Measurements from ENCODE around the gene BSDC1.

The BSDC1 gene

DNA sequence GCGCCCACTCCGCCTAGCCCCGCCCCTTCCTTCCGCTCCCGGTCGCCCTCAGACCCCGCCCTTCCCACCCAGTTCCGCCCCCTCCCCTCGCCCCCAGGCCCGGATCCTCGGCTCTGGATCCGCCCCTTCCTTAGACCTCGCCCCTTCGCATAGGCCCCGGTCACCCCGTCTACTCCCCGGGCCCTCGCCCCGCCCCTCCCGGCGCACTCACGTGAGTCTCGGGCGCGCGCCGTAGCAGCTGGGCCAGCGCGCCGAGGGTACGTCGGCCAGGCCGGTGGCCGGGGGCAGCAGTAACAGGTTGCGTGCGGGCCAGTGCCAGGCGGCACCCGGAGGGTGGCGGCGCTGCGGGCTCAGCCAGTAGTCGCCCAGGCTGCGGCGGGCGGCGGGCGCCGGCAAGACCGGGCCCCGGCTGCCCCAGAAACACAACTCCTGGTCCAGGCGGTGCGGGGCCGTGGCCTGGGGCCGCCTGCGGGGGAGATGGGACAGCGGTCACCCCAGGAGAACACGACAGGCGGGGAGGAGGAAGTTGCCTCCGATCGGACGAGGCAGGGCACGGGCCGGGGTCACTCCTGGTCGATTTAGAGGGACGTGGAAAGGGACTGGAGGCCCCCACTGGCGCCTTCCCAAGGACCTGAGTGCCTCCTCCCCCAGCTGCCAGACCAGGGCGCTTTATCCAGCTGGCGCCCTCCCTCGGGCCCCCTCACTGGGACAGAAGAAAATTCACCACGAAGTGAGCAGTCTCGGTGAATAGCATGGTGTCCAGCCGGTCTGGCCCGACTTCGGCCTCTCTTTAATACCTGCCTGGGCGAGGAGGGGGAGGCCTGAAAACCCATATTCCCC, 42.6 kb downstream of the BSDC1 start:
- no peak for TF ChIP-seq TAF1 (IDR thresholded peaks at IDR 0.05; ENCODE audit: low read depth, low read length)
- no peak for TF ChIP-seq POLR2AphosphoS5 (IDR thresholded peaks at IDR 0.05; ENCODE audit: low read depth, low read length)
- no peak for TF ChIP-seq PAX5 (IDR thresholded peaks at IDR 0.05; ENCODE audit: insufficient read depth, low read length, severe bottlenecking)
- TF ChIP-seq POU2F2 (IDR thresholded peaks at IDR 0.05; ENCODE audit: low read depth, low read length) = no peak
- 0 out of 2 replicates have a peak, but pooled peaks have one; percentile 20 for TF ChIP-seq SPI1 (IDR thresholded peaks at IDR 0.05; ENCODE audit: low read depth, low read length)
- TF ChIP-seq POLR2A (IDR thresholded peaks at IDR 0.05; ENCODE audit: low read depth, low read length) = no peak
- FAIRE-seq (peak; percentile 97), DNase-seq (ENCODE audit: insufficient read length, low spot score) (peak; percentile 97)

DNA sequence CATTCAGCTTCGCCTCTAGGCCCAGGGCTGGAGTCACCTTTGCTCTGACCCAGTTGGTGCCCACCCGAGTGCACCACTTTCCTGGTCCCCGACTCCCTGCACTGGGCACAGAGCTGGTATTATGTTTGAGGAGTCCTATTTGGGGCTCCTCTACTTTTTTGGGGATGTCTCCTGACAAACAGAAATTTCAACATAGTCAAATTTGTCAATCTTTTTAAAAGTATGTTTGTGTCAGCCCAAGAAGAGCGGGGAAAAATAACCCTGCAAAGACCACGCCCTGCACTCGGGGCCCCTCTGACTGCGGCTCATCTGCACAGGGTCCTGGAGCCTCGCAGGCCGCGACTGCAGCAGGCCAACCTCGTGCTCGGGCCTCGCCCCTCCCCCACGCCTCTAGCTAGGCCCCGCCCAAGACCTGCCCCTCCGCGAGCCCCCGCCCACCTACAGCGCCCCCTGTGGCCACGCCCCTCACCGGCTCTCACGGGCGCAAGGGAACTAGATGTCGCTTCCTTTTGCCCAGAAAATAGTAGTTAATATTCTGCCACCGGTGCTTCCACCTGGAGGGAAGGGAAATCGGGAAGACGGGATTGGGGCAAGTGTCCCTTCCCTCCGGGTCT, 43.3 kb downstream of the BSDC1 start:
- no peak for TF ChIP-seq POLR2AphosphoS5 (IDR thresholded peaks at IDR 0.05; ENCODE audit: low read depth, low read length)
- no peak for TF ChIP-seq TAF1 (IDR thresholded peaks at IDR 0.05; ENCODE audit: low read depth, low read length)
- TF ChIP-seq PAX5 (IDR thresholded peaks at IDR 0.05; ENCODE audit: insufficient read depth, low read length, severe bottlenecking) = no peak
- FAIRE-seq (no peak), DNase-seq (ENCODE audit: insufficient read length, low spot score) (peak; percentile 72)

DNA sequence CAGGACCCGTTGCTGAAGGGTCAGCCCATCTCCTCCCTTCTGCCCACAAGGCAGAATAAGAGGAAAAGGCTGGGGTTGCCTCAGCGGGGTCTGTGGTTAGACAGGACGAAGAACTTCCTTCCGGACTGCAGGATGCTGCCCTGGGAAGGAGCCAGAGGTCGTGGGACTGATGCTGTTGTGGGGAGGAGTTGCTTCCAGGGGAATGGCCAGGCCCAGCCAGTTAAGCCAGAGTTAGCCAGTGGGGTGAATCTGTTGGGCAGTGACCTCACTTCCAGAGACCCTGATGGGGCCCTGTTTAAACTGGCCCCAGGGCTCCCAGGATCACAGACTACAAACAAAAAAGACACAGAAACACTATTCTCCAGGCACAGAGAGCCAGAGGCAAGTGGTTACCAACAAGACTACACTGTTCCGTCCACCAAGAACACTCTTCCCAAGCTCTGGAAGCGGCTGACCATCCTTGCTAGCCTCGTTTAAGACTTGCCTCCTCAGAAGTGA, 45.0 kb downstream of the BSDC1 start:
- no peak for FAIRE-seq
- no peak for TF ChIP-seq TAF1 (IDR thresholded peaks at IDR 0.05; ENCODE audit: low read depth, low read length)
- DNase-seq (ENCODE audit: insufficient read length, low spot score) = no peak

DNA sequence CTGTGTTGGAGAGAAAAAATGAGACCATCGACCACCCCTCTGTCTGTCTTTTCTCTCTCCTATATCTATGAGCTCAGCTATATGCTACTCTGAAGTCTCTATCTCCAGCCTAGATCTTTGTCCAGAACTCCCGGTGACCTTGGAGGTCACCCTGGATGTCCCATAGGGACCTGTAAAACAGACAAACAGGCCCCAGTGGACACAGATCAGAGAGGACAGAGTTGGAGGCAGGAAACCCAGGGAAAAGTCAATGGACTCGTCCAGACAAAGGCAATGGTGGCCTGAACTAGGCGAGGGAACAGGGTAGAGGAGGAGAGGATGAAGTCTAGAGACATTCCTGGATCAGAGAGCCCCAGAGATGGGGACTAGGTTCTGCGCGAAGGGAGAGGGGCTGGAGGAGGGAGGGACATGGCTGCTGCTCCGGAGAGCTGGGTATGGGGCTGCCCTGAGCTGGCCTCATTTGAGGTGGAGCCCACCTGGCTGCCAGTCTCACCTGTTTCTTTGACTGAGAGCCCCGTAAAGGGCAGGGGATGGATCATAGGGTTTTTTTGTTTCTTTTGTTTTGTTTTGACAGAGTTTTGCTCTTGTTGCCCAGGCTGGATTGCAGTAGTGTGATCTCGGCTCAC, 47.6 kb downstream of the BSDC1 start:
- no peak for TF ChIP-seq TAF1 (IDR thresholded peaks at IDR 0.05; ENCODE audit: low read depth, low read length)
- no peak for TF ChIP-seq SPI1 (IDR thresholded peaks at IDR 0.05; ENCODE audit: low read depth, low read length)
- TF ChIP-seq POLR2A (IDR thresholded peaks at IDR 0.05; ENCODE audit: low read depth, low read length) = no peak
- no peak for TF ChIP-seq PAX5 (IDR thresholded peaks at IDR 0.05; ENCODE audit: insufficient read depth, low read length, severe bottlenecking)
- DNase-seq (ENCODE audit: insufficient read length, low spot score) (no peak), FAIRE-seq (no peak)

DNA sequence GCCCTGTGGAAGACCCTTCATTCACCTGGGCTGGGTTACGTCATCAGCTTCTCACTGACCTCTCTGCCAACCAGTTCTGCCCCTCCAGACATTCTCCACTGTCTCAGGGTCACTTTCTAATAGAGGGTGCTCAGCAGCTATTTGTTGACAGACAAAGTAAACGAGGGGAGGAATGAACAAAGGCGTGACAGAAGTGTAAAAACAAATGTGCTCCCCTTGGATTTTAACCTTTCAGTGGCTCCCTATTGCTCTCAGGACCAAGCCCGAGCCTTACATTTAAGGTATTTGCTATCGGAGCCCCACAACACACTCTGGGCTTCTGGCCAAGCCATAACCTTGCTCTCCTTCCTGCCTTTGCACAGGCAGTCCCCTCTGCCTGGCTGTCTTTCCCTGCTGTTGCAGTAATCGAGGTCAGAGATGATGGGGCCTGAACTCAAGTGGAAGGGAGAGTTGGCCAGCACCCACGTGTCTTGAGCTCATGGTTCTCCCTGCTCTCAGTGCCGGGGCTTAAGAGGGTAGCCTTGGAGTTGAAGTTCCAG, 48.9 kb downstream of the BSDC1 start:
- FAIRE-seq (no peak), DNase-seq (ENCODE audit: insufficient read length, low spot score) (no peak)
- TF ChIP-seq TAF1 (IDR thresholded peaks at IDR 0.05; ENCODE audit: low read depth, low read length) (no peak), PAX5 (IDR thresholded peaks at IDR 0.05; ENCODE audit: insufficient read depth, low read length, severe bottlenecking) (no peak), POU2F2 (IDR thresholded peaks at IDR 0.05; ENCODE audit: low read depth, low read length) (no peak), SPI1 (IDR thresholded peaks at IDR 0.05; ENCODE audit: low read depth, low read length) (no peak), POLR2AphosphoS5 (IDR thresholded peaks at IDR 0.05; ENCODE audit: low read depth, low read length) (no peak), POLR2A (IDR thresholded peaks at IDR 0.05; ENCODE audit: low read depth, low read length) (no peak)

DNA sequence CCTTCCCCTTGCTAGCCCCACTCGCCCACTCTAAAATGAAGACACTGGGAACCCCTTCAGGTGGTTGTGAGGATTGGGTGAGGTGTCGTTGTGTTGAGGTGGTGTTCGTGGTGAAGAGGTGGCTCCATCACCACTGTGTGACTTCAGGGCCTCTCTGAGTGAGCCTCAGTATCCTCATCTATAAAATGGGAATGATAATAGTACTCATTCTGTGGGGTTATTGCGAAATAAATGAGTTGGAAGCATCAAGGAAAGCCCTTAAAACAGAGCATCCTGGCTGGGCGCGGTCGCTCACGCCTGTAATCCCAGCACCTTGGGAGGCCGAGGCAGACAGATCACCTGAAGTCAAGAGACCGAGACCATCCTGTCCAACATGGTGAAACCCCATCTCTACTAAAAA, 51.5 kb downstream of the BSDC1 start:
- FAIRE-seq = no peak
- no peak for DNase-seq (ENCODE audit: insufficient read length, low spot score)

DNA sequence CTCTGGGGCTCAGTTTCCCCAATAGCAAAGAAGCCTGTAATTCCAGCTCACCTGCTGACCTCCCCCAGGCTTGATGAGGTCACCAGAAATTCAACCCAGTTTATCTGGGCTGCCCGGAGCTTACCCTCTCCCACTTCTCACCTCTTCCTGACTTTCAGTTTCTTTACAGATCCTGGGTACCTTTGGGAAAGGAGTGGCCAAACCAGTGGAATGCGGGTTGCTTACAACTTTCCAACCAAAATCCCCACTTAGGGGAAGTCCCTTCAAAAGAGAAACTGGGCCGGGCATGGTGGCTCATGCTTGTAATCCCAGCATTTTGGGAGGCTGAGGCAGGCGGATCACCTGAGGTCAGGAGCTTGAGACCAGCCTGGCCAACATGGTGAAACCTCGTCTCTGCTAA, 52.3 kb downstream of the BSDC1 start:
- TF ChIP-seq POLR2AphosphoS5 (IDR thresholded peaks at IDR 0.05; ENCODE audit: low read depth, low read length) = no peak
- TF ChIP-seq POU2F2 (IDR thresholded peaks at IDR 0.05; ENCODE audit: low read depth, low read length) = no peak
- no peak for TF ChIP-seq TAF1 (IDR thresholded peaks at IDR 0.05; ENCODE audit: low read depth, low read length)
- TF ChIP-seq PAX5 (IDR thresholded peaks at IDR 0.05; ENCODE audit: insufficient read depth, low read length, severe bottlenecking) = no peak
- TF ChIP-seq SPI1 (IDR thresholded peaks at IDR 0.05; ENCODE audit: low read depth, low read length) = no peak
- TF ChIP-seq POLR2A (IDR thresholded peaks at IDR 0.05; ENCODE audit: low read depth, low read length) = no peak
- DNase-seq (ENCODE audit: insufficient read length, low spot score) = no peak
- FAIRE-seq = no peak

More for the DNA sequence above, 51.5 kb downstream of the BSDC1 start:
- TF ChIP-seq PAX5 (IDR thresholded peaks at IDR 0.05; ENCODE audit: insufficient read depth, low read length, severe bottlenecking) (no peak), TAF1 (IDR thresholded peaks at IDR 0.05; ENCODE audit: low read depth, low read length) (no peak), POU2F2 (IDR thresholded peaks at IDR 0.05; ENCODE audit: low read depth, low read length) (no peak), POLR2A (IDR thresholded peaks at IDR 0.05; ENCODE audit: low read depth, low read length) (no peak)

DNA sequence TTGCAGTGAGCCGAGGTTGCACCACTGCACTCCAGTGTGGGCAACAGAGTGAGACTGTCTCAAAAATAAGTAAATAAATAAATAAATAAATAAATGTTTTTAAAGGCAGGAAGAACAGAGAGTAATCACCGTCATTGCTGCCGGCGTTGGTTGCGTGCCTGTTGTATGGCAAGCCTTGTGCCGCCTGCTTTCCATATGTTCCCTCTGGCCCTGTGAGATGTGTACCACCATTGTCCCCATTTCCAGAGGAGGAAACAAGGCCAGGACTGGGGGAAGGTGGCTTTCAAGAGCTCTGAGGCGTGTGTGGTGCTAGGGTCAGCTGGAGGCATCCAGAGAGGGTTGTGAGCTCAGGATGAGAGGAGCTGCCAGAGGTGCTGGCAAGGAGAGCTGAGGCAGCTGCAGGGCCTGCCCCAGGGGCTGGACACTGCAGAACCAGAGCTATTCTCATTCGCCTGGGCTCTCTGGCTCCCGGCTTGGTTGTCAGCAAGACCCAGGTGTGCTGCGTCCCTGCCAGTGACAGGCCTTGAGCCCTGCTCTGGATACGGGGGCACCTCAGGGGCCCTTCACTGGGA, 53.0 kb downstream of the BSDC1 start:
- FAIRE-seq (no peak), DNase-seq (ENCODE audit: insufficient read length, low spot score) (no peak)
- TF ChIP-seq POLR2AphosphoS5 (IDR thresholded peaks at IDR 0.05; ENCODE audit: low read depth, low read length) (no peak), SPI1 (IDR thresholded peaks at IDR 0.05; ENCODE audit: low read depth, low read length) (no peak), PAX5 (IDR thresholded peaks at IDR 0.05; ENCODE audit: insufficient read depth, low read length, severe bottlenecking) (no peak), POU2F2 (IDR thresholded peaks at IDR 0.05; ENCODE audit: low read depth, low read length) (no peak), TAF1 (IDR thresholded peaks at IDR 0.05; ENCODE audit: low read depth, low read length) (no peak), POLR2A (IDR thresholded peaks at IDR 0.05; ENCODE audit: low read depth, low read length) (no peak)

DNA sequence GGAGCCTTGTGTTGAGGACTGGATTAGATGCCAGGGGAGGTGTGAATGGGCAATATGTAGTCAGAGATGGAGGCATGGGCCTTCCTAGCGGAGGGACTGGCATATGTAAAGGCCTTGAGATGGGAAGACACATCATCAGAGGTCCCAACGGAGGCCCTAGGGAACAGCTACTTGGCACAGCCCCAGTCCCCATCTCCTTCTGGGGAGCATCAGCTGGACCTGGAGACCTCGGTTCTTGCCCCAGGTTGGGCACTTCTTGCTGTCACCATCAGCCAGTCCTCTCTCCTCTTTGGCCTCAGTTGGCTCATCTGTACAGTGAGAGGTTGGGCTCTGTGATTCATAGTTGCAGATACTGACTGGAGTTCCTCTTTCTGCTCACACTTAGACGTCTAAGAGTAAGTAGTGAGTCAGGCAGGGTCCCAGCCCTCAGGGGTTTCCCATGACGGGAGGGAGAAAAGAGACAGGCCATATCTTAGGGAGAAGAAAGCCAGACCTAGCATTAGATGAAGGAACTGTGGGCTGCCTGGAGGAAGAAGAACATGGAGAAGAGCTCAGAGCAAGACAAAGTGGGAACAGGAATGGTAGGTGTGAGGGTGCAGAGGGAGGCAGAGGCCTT, 54.8 kb downstream of the BSDC1 start:
- FAIRE-seq = peak; percentile 75

More for the DNA sequence above, 54.8 kb downstream of the BSDC1 start:
- DNase-seq (ENCODE audit: insufficient read length, low spot score) = peak; percentile 49
- no peak for TF ChIP-seq TAF1 (IDR thresholded peaks at IDR 0.05; ENCODE audit: low read depth, low read length)
- peak; percentile 98 for TF ChIP-seq SPI1 (IDR thresholded peaks at IDR 0.05; ENCODE audit: low read depth, low read length)
